ENCODE results near the gene GMPR2. TPM values are rescaled to one million over a fixed set of nuclear protein-coding genes. Genes with fewer than 3 reads are reported as not detected.

GMPR2 gene
- total and polyA plus RNA-seq, 2 experiments from 2014 or later, result 69.6 to 83.4 TPM

DNA sequence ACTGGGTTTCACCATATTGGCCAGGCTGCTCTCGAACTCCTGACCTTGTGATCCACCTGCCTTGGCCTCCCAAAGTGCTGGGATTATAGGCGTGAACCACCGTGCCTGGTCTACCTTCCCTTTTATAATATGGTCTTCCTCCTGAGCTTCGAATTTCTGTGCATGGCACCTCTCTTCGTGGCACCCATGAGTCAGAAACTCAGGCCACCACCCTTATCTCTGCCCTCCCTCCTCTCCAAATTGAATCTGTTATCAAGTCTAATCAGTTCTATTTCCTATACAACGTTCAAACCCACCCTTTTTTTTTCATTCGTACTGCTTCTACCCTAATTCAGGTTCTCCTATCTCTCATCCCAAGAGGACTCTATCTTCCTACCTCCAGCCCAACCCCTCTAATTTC lies 14.7 kb downstream of the GMPR2 start:
- 77% methylated on average over 7 of the region's 7 CpGs for WGBS (ENCODE audit: low lambda C conversion rate, missing lambda C conversion rate)
- TF ChIP-seq EZH2 (IDR thresholded peaks at IDR 0.05; ENCODE audit: borderline replicate concordance), result no peak
- TF ChIP-seq, protein P1, sequence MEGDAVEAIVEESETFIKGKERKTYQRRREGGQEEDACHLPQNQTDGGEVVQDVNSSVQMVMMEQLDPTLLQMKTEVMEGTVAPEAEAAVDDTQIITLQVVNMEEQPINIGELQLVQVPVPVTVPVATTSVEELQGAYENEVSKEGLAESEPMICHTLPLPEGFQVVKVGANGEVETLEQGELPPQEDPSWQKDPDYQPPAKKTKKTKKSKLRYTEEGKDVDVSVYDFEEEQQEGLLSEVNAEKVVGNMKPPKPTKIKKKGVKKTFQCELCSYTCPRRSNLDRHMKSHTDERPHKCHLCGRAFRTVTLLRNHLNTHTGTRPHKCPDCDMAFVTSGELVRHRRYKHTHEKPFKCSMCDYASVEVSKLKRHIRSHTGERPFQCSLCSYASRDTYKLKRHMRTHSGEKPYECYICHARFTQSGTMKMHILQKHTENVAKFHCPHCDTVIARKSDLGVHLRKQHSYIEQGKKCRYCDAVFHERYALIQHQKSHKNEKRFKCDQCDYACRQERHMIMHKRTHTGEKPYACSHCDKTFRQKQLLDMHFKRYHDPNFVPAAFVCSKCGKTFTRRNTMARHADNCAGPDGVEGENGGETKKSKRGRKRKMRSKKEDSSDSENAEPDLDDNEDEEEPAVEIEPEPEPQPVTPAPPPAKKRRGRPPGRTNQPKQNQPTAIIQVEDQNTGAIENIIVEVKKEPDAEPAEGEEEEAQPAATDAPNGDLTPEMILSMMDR (IDR thresholded peaks at IDR 0.05; ENCODE audit: poor library complexity), result no peak
- no peaks in the 10 kb centered on the region for H4K20me1 ChIP-seq (ENCODE audit: insufficient read depth, poor library complexity, severe bottlenecking)
- H3K4me1 ChIP-seq (ENCODE audit: insufficient read depth), result peaks cover 10% of the 10 kb centered on the region
- no peak overlapping the region for H2AFZ ChIP-seq
- no peaks in the 10 kb centered on the region for H3K9me3 ChIP-seq (ENCODE audit: low read depth)
- DNase-seq (ENCODE audit: low spot score), result no peak
- no peak overlapping the region for H3K27ac ChIP-seq
- H3K79me2 ChIP-seq, result no peaks in the 10 kb centered on the region
- no peak overlapping the region for H3K4me2 ChIP-seq
- H3K4me3 ChIP-seq, result no peak overlapping the region
- H3K27me3 ChIP-seq, result no peaks in the 10 kb centered on the region
- H3K36me3 ChIP-seq (replicated peaks; ENCODE audit: insufficient read depth, low read depth), result no peaks in the 10 kb centered on the region
- no peaks in the 10 kb centered on the region for H3K9me2 ChIP-seq (replicated peaks; ENCODE audit: insufficient read depth)

DNA sequence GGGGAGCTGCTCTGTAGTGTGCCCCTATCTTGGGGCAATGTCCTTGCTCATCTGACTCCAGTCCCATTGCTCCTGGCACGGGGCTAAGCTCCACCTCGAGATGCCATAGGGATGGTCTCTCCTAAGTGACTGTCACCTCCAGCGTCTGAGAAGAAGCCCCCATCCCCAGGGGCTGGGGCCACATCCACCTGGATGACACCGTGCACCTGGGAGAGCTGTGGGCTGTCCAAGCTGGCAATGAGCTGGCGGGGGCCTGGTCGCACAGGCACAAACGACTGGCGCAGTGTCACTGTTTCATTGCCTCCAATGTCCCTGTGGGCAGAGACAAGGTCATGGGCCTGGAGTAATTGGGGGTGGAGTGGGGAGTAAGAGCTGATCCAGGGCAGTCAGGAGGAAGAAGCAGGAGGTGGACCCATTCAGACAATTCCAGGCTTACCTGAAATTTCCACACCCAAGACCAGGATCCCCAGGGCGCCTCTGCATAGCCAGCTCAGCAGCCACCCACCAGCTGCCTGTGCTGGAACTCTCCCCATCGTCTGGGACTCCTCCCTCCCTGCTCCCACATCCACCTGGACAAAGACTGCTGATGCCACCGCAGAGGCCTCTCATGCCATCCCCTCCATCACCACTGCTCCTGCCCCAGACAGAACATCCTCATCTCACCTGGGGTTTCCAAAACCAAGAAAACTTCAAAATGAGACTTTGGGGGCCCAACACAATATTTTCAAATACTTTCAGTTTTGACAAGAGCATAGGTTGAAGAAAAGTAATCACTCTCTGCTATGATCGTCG lies 16.7 kb downstream of the GMPR2 start:
- no peak for DNase-seq (ENCODE audit: low spot score)
- Histone ChIP-seq H3K36me3 (replicated peaks; ENCODE audit: insufficient read depth, low read depth) (no peaks in the 10 kb centered on the region), H3K79me2 (no peaks in the 10 kb centered on the region), H3K4me3 (no peak overlapping the region), H4K20me1 (ENCODE audit: insufficient read depth, poor library complexity, severe bottlenecking) (no peaks in the 10 kb centered on the region), H3K9me2 (replicated peaks; ENCODE audit: insufficient read depth) (no peaks in the 10 kb centered on the region), H3K27ac (no peak overlapping the region), H2AFZ (no peak overlapping the region), H3K4me1 (ENCODE audit: insufficient read depth) (peaks cover 8% of the 10 kb centered on the region), H3K27me3 (no peaks in the 10 kb centered on the region), H3K9me3 (ENCODE audit: low read depth) (no peaks in the 10 kb centered on the region), H3K4me2 (no peak overlapping the region)
- WGBS (ENCODE audit: low lambda C conversion rate, missing lambda C conversion rate), result 76% methylated on average over 13 of the region's 13 CpGs
- TF ChIP-seq EZH2 (IDR thresholded peaks at IDR 0.05; ENCODE audit: borderline replicate concordance), result no peak

DNA sequence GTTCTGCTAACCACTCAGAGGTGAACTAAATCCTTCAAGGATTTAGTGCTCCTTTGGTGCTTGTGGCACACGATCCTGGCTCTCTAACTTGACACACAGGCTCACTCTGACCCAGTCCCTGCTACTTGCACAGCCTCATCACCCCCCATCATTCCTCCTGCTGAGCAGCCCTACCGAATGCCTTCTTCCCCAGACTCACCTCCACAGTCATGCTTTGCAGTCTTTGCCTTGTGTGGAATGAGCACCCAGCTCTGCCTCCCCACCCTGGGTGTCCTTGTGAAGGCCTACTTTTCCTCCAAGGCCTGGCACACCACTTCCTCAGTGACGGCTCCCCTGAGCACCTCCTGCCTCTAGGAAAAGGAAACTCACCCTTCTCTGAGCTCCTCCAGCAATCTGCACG lies 17.6 kb downstream of the GMPR2 start:
- H3K79me2 ChIP-seq, result no peaks in the 10 kb centered on the region
- no peaks in the 10 kb centered on the region for H3K36me3 ChIP-seq (replicated peaks; ENCODE audit: insufficient read depth, low read depth)
- no peak for DNase-seq (ENCODE audit: low spot score)
- no peaks in the 10 kb centered on the region for H3K27me3 ChIP-seq
- H3K27ac ChIP-seq, result no peak overlapping the region
- no peaks in the 10 kb centered on the region for H3K9me2 ChIP-seq (replicated peaks; ENCODE audit: insufficient read depth)
- no peaks in the 10 kb centered on the region for H4K20me1 ChIP-seq (ENCODE audit: insufficient read depth, poor library complexity, severe bottlenecking)
- WGBS (ENCODE audit: low lambda C conversion rate, missing lambda C conversion rate), result 81% methylated on average over 4 of the region's 4 CpGs
- H3K9me3 ChIP-seq (ENCODE audit: low read depth), result no peaks in the 10 kb centered on the region
- H3K4me2 ChIP-seq, result no peak overlapping the region
- no peak for TF ChIP-seq EZH2phosphoT487 (IDR thresholded peaks at IDR 0.05; ENCODE audit: low read depth, severe bottlenecking, unreplicated experiment)
- TF ChIP-seq EZH2 (IDR thresholded peaks at IDR 0.05; ENCODE audit: borderline replicate concordance), result no peak
- TF ChIP-seq, protein P1 (IDR thresholded peaks at IDR 0.05; ENCODE audit: poor library complexity), result no peak
- no peak overlapping the region for H3K4me3 ChIP-seq
- no peak overlapping the region for H2AFZ ChIP-seq
- H3K4me1 ChIP-seq (ENCODE audit: insufficient read depth), result peaks cover 8% of the 10 kb centered on the region

- Histone ChIP-seq H2AFZ (no peak overlapping the region), H3K4me2 (no peak overlapping the region), H4K20me1 (ENCODE audit: insufficient read depth, poor library complexity, severe bottlenecking) (no peaks in the 10 kb centered on the region), H3K36me3 (replicated peaks; ENCODE audit: insufficient read depth, low read depth) (no peaks in the 10 kb centered on the region), H3K4me1 (ENCODE audit: insufficient read depth) (peaks cover 8% of the 10 kb centered on the region), H3K4me3 (no peak overlapping the region), H3K79me2 (no peaks in the 10 kb centered on the region), H3K9me2 (replicated peaks; ENCODE audit: insufficient read depth) (no peaks in the 10 kb centered on the region), H3K9me3 (ENCODE audit: low read depth) (no peaks in the 10 kb centered on the region), H3K27me3 (no peaks in the 10 kb centered on the region), H3K27ac (peak overlapping the region; percentile 15)
- WGBS (ENCODE audit: low lambda C conversion rate, missing lambda C conversion rate), result 92% methylated on average over 1 of the region's 1 CpG
- no peak for DNase-seq (ENCODE audit: low spot score)
- no peak for TF ChIP-seq EZH2 (IDR thresholded peaks at IDR 0.05; ENCODE audit: borderline replicate concordance)
- TF ChIP-seq, protein P1 (IDR thresholded peaks at IDR 0.05; ENCODE audit: poor library complexity), result no peak
- TF ChIP-seq EZH2phosphoT487 (IDR thresholded peaks at IDR 0.05; ENCODE audit: low read depth, severe bottlenecking, unreplicated experiment), result no peak
Observed at GRCh38 chr14:24251880-24252288, 19.2 kb downstream of the GMPR2 start.

All from hepatocyte (in vitro differentiated cells).